RPMI7951 (cell line): ENCODE results near the gene ABCA1. TPM values are rescaled to one million over a fixed set of nuclear protein-coding genes. Genes with fewer than 3 reads are reported as not detected.
"Not testable (repeated sequence)": the region's sequence is repeated elsewhere in the genome, so short reads cannot be mapped to it uniquely, and the experiment has no call there.

Source experiments
- DNase-seq: peaks from one replicate; pipeline ENCODE4 v3.0.0-alpha.2; 2012; ENCODE audit warnings: low read depth
- total RNA-seq: library from RNA; depleted of rRNA; stranded (reverse); fragments of >200 nt; shearing (Covaris generic); gene quantifications from 2 replicates; pipeline ENCODE4 v1.2.3, GENCODE V29; 2014

The ABCA1 gene
- total RNA-seq, 1 experiment from 2014 or later: 20.8 TPM

GRCh38 chr9:104795857-104796256, 132.1 kb downstream of the ABCA1 start:
- DNase-seq: no peak

- DNase-seq: peak; percentile 11
Measured at GRCh38 chr9:104795082-104795481, 132.9 kb downstream of the ABCA1 start.

DNA sequence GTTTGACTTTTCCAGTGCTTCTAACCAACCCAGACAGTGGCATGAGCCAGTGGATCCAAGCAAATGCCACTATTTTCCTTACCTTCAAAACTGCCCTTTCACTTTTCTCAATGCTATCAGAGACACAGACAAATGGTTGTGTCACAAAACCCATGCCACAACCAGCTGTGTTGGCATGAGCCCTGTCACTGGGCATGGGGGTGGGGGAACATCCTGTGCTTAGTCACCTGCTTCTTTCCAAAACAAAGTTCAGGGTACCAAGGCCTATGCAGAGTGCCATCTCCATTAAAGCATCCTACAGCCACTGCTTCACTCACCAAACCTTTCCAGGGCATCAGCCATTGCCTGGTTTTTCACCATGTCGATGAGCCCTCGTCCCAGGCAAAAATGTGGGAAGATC, 133.9 kb downstream of the ABCA1 start:
- no peak for DNase-seq

- no peak for DNase-seq
Measured at GRCh38 chr9:104788251-104788650, 139.7 kb downstream of the ABCA1 start.

DNA sequence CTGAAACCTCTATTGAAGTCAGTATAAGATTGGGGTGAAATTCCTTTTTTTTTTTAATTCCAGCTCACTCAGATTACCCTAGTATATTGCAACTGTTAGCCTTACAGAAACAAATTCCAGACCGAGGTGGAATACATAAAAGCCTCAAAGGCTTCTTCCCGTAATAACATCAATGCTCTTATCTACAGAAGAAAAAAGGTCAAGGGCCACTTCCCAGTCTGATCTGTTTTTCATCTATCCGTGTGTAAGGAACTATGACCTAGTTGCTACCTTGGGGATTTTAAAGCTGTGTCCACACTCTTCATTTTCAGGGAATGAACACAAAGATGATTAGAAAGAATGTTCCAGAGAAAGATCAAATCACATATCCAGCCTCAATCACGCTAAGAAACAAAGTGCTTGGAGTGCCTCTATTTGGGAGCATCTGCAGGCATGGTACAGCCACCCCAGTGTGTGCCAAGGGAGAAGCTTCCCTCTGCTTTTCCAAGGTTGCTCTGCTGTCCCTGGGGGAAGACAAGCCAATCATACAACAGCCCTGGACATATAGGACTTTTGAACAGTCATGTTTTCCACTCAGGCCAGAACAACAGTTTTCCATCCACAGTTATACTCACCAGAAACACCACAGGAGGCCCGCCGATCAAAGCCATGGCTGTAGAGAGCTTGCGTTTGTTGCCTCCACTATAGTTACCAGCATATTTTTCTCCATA, 140.5 kb downstream of the ABCA1 start:
- DNase-seq: no peak

GRCh38 chr9:104786293-104786692, 141.7 kb downstream of the ABCA1 start:
- DNase-seq: no peak

DNA sequence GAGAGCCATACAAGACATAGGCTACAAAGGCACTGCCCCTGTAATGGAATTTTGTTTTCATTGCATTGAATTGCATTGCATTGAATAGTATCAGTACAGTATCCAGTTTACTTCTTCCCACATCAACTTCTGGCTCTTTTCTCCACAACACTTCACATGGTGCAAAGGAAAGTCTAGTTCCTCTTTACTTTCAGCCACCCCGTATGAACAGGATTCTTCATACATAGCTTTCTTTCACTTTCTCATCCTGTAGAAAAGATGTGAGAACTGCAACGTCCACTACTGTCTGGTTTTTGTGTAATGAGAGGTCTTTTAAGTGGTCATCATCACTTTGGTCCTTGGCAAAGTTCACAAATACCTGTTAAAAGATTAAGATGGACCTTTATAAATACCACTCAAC, 143.9 kb downstream of the ABCA1 start:
- no peak for DNase-seq

DNA sequence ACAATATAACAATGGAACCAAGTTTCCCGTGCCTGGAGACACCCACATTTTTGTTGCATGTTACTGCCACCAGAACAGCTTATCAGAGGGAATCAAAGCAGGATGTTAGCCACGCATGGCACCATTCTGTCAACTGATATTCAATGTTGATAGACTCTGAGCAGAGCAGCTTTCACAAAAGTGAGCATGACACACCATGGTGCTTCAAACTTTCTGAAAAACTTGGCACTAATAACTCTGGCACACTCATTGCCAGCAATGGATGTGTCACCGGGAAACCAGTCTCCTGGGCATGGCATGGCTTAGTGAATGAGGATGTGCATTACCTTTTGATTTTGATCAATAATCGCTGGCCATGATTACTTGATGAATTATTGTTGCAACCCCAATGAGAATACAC, 144.4 kb downstream of the ABCA1 start:
- DNase-seq: no peak

DNA sequence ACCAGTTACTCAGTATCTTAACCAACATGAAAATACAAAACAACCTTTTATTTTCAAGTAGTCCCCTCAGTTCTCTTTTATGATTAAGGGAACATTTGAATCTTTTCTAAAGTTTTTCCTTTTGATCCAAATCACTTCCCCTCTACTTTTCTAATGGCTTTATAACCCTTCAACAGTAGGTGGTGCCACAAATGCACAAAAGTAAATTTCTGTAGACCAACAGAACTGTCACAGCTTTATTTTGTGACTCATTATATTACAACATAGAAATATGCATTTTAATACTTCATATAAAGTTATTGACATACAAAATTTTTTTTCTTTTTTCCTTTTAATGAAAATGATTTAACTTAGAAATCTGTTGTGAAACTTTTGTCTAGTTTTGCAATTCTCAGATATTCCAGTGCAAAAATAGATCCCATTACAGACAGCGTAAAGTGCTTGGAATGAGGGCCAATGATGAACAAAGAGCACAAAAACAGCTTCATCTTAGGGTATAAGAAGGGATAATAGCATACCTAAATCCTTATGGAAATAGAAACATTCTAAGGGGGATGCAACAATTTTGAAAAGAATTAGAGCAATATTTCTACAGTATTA, 147.1 kb downstream of the ABCA1 start:
- DNase-seq: peak; percentile 41

GRCh38 chr9:104779946-104780535, 147.9 kb downstream of the ABCA1 start:
- no peak for DNase-seq

DNA sequence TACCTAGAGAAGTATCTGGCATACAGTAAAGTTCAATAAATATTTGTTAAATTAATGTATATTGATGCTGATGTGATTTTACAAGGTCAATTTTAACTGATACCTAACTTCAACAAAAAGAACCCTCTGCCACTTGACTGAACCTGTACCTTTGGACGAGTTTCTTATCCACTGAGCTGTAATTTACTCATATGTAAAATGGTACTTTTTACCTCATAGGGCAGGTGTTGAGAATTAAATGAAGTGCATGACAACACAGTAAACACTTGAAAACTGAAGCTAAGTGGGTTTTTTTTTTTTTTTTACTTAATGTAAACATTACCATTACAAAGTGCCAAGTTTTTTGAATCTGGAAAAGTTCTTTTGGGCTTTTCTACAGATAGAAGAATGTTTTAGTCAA, 148.6 kb downstream of the ABCA1 start:
- DNase-seq: no peak

GRCh38 chr9:104778802-104779201, 149.2 kb downstream of the ABCA1 start:
- DNase-seq: no peak

DNA sequence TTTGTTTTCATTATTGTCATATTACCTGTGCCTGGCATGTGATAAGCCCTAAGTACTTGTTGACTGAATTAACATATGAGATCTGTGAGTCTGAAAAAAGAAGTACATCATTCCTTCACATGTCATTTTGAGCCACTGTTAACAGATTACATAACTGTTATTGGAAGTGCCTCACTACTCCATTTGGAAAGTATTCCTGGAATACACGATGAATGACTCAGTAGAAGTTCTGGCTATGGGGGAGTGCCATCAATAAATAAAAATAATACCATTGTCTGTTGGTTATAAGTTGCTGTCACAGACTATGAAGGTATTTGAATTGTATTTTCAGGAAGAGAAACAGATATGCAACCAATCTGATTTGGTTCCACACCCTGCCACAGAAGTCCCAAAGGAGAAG, 151.2 kb downstream of the ABCA1 start:
- no peak for DNase-seq

DNA sequence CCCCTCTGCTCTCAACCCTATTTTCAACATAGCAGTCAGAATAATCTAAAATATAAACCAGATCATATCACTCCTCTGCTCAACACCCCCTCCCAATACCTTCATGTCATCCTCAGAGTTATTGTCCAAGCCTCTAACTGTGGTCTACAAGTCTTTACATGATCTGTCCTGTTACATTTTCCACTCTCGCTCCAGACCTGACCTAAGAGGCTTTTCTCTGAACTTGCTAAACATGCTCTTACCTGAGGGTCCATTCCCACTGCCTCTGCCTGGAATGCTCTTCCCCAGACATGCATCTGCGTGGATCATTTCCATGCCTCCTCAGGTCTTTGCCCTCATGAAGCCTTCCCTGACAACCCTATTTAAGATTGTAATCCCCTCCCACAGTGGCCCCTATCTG, 152.0 kb downstream of the ABCA1 start:
- no peak for DNase-seq

DNA sequence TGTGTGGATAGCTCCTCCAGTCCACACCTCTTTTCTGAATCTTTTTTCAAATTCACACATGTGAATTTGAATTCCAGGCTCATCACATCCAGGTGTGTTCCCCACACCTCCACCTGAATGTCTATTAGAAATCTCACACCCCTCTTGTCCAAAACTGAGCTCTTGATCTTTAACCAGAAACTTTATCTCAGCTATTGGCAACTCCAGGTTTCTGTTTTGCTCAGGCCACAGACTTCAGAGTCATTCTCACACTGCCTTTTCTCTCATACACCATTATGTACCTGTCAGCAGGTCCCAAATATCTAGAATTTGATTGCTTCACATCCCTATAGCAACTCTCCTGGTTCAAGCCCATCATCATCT, 152.4 kb downstream of the ABCA1 start:
- DNase-seq: no peak

DNA sequence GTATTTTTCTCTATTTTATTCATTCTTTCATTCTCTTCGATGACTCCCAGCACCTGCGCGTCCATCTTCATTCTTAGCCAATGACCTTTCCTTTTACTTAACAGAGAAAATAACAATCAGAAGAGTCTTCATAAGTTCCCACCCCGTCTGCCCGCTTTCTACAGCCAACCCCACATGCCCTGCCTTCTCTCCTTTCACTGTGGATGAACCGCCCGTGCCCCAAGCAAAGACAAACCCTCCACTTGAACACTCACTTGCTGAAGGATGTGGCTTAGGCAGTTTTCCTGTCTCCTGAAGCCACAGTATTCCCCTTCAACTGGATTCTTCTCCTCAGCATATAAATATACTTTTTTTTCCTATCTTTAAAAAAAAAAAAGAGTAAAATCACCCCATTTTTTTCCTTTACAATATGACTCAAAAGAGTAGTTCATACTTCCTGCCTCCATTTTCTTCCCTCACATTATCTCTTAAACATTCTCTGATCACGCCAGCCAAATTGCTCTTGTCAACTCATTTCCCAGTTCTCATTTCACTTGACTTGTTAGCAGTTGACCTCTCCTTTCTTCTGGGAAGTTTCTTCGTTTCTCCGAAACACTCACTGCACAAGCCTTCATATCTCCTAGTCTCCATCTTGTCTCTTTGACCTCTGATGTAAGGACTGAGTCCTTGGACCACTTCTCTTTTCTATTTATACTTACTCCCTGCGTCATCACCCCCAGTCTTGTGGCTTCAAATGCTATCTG, 153.0 kb downstream of the ABCA1 start:
- no peak for DNase-seq

GRCh38 chr9:104774132-104774531, 153.8 kb downstream of the ABCA1 start:
- no peak for DNase-seq

DNA sequence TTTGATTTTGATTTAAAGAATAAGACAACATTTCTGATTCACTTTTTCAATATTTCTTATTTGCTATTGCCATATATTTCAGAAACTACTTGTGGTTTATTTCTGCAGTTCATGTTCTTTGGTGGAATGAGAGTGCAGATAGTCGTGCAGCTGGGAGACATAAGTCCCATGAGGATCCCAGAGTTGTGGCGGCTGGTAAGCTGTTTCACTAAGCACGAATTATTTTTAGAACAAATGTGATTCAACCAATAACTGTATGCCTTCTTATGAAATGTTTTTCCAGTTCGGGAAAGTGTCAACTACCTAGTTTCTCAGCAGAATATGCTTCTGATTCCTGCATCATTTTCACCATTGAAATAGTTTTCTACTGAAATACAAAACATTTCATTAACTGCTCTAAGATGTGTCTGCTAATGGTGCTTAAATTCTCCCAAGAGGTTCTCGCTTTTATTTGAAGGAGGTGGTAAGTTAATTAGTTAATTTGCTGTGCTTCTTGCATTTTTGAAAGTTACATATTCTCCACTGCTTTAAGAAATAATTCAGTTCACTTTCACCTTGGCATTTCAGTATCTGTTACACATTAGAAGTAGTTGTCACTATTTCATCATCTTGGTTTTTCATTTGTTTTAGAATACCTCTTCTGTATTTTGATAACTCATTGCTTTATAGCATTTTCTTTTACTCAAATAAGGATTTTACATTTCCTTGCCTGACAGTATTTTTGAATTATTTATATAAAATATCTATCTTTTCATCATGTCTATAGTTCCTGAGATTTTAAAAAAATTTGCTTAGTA, 155.0 kb downstream of the ABCA1 start:
- no peak for DNase-seq

DNA sequence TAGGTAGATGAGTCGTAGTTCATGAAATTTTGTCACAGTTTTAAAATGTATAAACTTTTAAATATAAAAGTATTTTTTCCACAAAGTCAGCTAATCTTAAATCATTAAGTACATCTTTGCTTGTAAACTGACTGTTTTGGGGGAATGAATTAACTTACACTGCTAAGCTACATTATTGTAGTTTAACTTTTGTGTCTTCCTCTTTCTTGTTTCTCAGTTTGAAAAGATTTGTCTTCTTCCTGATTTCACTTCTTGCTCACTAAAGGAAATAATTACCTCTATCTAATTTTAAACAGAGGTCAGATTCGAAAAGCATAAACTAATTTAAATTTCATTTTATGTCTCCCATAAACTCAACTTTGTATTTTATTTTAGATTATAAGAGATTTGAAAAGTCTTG, 158.3 kb downstream of the ABCA1 start:
- DNase-seq: no peak

GRCh38 chr9:104769029-104769428, 158.9 kb downstream of the ABCA1 start:
- not testable (repeated sequence) for DNase-seq

- no peak for DNase-seq
Measured at GRCh38 chr9:104767507-104767906, 160.4 kb downstream of the ABCA1 start.

GRCh38 chr9:104766025-104766424, 161.9 kb downstream of the ABCA1 start:
- DNase-seq: no peak
